GM19467 (cell line): Measurements from ENCODE around the gene SLC6A17.

ENCODE experiments used
- ATAC-seq: cut with Tn5 transposase; IDR thresholded peaks from one replicate; pipeline ENCODE4 v1.9.1; 2021; ENCODE audit warnings: mild to moderate bottlenecking, moderate library complexity; ENCODE audit not compliant: unreplicated experiment

Gene SLC6A17

GRCh38 chr1:110150330-110151174, at the start of gene SLC6A17:
SLC6A17 (plus strand) TSS chr1:110150494; CDS start chr1:110166930, 16,436 bp downstream.
- no peak for ATAC-seq

DNA sequence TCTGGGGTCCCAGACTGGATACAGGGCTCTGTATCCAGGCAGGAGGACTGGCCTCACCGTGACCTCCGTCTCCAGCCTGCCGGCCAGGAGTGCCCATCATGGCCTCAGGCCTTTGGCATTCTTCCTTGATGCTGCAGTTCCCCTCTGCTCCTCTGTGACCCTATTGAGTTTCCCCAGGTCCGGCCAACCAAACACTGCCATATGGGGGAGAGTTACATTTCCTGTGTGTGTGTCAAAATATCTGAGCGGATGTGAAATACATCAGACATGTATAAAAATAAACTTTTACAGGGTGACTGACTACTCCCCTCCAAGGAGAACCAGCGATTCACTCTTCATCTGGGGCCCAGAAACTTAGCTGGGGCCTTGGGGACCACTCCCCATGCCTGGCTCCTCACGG, 48.2 kb upstream of the SLC6A17 start:
- no peak for ATAC-seq

DNA sequence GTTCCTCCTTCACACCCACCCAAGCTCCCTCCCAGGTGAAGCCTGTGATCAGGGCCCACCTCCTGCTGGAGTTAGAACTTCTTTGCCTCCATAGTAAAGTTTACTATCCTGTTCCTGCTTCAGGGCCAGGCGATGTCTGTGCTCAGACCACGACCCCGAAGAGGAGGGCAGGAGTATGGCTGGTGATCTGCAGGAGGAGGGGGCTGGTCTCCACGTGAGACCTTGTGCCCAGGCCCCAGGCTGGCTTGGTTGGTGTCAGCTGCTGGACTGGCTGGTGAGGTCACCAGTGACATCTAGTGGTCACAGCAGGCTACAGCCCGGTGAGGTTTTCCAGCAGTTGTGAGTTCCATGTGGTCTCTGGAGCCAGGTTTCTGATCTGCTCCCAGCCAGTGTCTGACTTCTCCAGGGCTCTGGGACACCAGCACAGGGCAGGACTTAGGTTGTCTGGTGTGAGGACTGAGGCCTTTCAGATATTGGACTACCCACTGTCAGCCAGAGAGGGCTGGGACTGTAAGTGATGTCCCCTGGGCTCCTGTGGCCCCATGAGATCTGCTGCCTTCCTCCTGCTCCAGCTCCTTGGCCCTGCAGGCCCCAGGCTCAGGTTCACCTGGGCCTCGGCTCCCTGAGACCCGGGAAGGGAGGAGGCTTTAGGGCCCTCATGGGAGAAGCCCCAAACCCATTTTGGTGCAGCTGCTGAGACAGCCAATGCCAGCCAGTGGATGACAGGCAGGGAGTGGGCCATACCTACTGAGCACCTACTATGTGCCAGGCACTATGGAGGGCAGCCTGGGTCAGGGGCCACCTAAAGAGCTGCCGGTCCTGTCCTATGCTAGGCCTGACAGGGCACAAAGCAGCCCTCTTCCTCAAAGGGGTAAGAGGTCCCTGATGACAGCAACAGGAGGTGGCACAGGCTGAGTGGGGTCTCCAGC, 44.0 kb upstream of the SLC6A17 start:
- ATAC-seq, result no peak

DNA sequence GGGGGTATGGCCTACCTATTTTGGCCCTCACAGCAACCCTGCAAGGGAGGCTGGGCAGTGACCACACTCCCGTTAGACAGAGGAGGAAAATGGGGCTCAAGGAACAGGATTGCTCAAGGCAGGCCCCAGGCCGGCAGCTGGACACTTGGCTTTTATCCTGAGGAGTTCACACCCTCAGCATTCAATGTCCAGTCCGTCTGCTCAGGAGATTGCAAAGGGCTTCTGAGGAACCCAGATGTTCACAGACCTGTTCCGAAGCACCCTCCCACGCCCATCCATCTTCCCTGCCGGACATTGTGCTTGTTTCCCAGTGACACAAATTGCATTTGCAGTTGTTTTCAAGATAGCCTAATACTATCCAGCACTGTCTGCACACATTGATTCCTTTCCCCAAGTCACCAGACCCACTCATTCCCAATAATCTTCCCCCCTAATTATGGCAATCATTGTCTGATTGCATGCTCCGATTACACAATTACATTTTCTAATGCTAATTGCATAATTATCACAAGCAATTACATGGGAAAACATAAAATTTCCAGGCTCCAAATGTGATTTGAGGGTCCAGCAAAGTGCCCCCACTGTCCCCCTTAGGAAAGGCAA, 42.3 kb upstream of the SLC6A17 start:
- no peak for ATAC-seq

GRCh38 chr1:110111081-110111480, 39.2 kb upstream of the SLC6A17 start:
- ATAC-seq, result no peak

DNA sequence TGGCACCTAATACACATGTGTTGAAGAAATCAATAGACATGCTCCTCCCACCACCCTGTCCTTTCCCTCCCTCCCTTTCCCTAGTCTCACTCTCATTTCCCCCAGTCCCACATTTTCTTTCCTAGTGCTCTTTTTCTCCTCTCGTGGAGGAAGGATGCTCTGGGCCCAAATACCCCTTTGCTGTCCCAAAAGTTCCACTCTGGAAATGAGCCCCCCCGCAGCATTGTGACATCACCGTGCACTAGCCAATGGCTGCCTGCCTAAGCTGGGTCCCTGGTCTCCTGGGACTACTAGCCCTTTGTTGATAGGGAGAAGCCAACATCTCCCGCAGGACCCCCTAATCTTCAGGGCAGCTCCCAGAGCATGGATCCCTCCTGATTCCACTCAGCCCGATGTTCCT, 38.2 kb upstream of the SLC6A17 start, which contains the start of gene UBL4B:
TSS of gene UBL4B (plus strand) at position 301 of the 400 bp plus-strand sequence. CDS start at position 393, 92 bp downstream.
- ATAC-seq, result no peak

DNA sequence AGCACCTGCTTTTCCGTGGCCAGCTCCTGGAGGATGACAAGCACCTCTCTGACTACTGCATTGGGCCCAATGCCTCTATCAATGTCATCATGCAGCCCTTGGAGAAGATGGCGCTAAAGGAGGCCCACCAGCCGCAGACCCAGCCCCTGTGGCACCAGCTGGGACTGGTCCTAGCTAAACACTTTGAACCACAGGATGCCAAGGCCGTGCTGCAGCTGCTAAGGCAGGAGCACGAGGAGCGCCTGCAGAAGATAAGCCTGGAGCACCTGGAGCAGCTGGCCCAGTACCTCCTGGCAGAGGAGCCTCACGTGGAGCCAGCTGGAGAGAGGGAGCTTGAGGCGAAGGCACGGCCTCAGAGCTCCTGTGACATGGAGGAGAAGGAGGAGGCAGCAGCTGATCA, 37.6 kb upstream of the SLC6A17 start:
- no peak for ATAC-seq

DNA sequence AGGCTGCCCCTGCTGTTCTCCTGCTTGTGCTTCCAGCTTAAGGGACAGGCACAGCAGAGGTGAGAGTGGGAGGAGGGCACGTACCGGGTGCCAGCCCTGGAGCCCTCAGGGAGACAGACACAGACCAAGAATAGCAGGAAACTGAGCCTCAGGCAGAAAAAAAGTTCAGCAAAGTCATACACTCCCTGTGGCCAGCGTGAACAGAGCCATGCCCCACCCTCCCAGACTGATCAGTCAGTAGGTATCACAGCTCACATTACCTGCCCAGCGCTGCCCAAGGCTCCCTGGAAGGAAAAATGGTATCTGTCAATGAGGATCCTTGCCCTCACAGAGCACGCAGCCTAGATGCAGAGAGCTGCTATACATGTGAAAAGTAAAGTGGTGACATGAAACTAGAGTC, 36.7 kb upstream of the SLC6A17 start:
- ATAC-seq, result no peak

DNA sequence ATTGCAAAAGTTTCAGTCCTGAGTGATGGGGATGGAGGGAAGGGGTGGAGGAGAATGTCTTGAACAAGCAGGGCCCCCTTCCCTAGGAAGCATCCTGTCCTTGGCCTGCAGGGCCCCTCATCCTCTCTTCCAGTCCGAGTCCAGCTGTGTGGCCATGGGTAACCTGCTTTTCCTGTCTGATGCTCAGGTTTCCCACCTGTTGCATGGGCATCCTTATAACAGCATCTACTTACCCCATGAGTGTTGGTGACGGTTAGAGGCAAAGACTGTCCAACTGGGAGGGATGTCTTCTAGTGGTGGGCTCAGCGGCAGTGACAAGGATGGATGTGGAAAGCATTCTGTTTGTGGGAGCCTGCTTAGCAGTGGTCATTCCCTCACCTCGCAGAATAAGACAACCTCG, 36.1 kb upstream of the SLC6A17 start:
- ATAC-seq, result no peak

DNA sequence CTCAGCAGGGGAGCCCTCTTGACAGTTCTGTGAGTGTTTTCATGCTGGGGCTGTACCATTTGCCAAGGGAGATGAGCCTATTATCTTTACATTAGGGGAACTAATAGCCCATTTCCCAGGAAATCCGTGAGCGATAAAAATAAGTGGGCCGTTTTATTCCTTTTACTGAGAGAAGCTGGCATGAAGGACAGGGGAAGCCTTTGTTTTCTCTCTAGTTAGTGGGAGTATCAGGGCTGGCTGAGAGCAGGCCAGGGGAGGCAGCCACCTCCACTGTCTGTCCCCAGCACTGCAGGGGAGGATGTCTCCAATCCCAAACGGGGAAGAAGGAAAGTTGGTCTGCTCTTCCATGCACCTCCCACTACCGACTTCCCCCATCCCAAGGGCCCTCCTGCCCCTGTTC, 35.5 kb upstream of the SLC6A17 start:
- no peak for ATAC-seq

GRCh38 chr1:110118636-110119396, 31.5 kb upstream of the SLC6A17 start:
- ATAC-seq, result no peak

DNA sequence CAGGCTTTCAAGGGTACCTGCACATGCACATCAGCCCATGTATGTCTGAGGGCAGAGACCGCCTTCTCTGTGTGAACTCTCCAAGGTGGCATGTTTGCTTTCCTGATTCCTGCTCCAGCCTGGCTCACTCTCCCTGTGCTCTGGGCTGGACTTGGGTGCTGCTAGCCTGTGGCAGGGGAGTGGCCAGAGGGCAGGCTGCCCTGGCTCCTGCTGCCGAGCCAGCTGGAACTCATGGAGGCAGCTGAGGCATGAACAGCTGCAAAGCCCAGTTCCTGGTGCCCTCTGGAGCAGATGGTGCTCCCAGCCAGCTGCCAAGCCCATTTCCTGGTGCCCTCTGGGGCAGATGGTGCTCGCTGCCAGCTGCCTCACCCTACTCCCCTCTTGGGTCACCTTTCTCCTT, 30.5 kb upstream of the SLC6A17 start:
- no peak for ATAC-seq

GRCh38 chr1:110120960-110121561, 29.2 kb upstream of the SLC6A17 start:
- ATAC-seq, result no peak

DNA sequence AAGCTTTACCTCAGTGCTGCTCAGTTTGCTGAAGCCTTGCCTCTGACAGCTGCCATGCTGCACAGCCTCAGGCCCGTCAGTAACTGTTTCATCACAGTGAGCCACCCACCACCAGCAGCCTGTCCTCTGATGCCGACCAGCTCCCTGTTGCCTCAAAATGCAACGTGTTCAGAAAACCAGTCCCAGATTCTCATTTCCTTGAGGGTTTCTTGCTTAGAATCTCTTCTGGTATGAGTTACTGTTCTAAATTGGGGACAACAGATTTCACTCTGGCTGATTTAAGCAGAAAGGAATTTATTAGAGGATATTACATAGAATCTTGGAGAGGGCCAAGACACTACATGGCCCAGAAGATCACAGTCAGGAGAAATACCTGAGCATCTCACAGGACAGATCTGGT, 27.1 kb upstream of the SLC6A17 start:
- no peak for ATAC-seq

DNA sequence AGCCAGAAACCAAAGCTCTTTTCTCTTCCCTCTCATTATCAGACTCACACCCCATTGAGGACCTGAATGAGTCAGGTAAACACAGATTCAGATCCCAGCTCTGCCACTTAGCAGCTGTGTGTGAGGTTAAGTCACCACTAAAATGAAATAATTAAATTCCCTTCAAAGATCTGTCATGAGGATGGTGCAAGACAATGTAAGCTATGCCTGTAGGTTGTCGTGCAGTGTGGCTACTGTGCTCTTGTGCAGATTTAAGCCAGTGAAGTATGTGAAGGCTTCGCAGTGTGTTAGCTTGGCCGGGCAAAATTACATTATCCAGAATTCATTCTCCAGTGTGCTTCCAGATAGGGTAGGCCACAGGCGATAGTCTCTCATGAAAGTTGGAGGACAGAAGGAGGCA, 24.5 kb upstream of the SLC6A17 start:
- ATAC-seq, result no peak

- ATAC-seq, result no peak
Observed at GRCh38 chr1:110130113-110130591, 20.1 kb upstream of the SLC6A17 start.

DNA sequence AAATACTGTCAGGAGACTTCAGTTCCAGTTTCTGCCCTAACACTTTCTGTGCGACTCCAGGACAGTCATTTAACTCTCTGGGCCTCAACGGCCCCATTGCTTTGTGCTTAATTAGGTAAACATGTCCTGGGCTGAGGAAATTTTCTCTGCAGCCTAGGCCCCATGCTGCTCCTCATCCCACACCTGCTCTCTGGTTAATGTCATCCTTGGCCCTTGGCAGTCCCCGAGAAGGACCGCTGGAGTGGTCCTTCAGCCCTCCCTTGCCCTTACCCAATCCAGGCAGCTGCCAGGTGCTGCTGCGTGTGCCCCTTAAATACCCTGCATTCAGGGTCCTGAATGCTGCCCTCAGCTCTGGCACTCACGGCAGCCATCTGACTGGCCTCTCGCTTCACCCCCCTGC, 19.3 kb upstream of the SLC6A17 start:
- no peak for ATAC-seq

- no peak for ATAC-seq
Observed at GRCh38 chr1:110132682-110133081, 17.6 kb upstream of the SLC6A17 start.

DNA sequence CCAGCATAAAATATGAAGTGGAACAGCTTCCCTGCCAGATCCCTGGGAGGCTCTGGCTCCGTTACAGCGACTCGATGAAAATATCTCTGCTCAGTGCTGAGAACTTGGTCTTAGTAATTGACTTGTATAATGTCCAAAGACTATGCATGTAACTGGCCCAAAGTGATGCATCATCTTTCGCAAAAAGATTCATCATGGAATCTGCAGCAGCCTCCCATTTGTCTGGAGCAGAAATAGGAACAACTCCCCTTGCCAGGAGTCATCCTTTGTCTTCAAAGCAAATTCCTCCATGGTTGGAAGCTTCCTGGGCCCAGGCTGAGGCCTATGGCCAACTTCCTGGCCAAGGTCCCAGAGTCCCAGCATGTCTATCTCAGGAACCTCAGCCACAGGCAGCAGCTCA, 16.9 kb upstream of the SLC6A17 start:
- ATAC-seq, result no peak

DNA sequence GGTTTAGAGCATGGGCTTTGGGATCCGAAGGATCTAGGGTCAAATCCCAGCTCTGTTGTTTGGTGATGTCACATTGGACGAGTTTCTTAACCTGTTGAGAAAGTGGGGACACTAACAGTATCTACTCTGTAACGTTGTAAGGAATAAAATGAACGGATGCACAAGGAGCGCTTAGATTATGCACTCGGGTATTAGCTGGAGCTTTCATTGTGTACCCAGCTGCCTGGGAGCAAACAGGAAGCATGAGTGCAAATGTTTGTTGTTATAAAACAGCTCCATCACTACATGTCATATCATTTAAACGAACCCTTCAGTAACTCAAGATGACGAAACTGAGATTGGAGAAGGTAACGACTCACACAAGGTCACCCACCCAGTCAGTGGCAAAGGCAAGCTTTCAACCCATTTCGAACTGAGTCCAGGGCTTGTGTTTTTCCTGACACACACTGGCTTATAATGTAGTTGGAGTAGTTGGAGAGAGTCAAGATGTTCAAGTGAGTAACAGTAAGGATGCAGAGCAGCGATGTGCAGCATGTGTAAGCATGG, 16.2 kb upstream of the SLC6A17 start:
- ATAC-seq, result no peak
